AG10803 (cell line): ENCODE measurements around the gene FRMD4A.

Experiments used
- DNase-seq: peaks from one replicate; pipeline ENCODE4 v3.0.0; 2010; ENCODE audit warnings: low read depth
- H3K4me3 ChIP-seq: 2 replicates; pipeline ENCODE4 v1.5.1; 2011; ENCODE audit warnings: mild to moderate bottlenecking, low read length, control low read depth
- TF ChIP-seq, protein P1 (sequence below): conservative IDR thresholded peaks from 2 replicates; pipeline ENCODE4 v1.5.1; 2011; ENCODE audit warnings: mild to moderate bottlenecking, low read length, control low read depth, inconsistent platforms

Gene FRMD4A

DNA sequence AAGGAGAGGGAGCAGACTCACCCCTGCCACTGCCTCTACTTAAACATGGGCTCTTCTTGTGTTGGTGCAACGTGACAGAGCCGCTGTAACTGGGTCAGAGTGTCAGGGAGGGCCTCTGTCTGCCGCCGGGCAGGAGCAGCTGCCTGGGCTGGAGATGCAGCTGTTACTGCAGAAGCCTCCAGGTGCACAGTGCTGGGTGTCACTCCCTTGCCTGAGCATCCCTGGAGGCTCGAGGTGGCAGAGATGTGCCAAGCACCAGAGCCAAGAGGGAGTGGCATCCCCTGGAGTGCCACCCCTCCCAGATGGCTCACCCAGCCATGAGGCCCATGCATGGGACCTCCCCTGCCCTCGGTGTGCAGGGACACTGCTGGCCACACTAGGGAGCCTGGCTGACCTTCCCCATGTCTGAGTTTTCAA lies 598.3 kb downstream of the FRMD4A start:
- DNase-seq: no peak
- no peak overlapping the region for H3K4me3 ChIP-seq
- TF ChIP-seq, protein P1, sequence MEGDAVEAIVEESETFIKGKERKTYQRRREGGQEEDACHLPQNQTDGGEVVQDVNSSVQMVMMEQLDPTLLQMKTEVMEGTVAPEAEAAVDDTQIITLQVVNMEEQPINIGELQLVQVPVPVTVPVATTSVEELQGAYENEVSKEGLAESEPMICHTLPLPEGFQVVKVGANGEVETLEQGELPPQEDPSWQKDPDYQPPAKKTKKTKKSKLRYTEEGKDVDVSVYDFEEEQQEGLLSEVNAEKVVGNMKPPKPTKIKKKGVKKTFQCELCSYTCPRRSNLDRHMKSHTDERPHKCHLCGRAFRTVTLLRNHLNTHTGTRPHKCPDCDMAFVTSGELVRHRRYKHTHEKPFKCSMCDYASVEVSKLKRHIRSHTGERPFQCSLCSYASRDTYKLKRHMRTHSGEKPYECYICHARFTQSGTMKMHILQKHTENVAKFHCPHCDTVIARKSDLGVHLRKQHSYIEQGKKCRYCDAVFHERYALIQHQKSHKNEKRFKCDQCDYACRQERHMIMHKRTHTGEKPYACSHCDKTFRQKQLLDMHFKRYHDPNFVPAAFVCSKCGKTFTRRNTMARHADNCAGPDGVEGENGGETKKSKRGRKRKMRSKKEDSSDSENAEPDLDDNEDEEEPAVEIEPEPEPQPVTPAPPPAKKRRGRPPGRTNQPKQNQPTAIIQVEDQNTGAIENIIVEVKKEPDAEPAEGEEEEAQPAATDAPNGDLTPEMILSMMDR: no peak

DNA sequence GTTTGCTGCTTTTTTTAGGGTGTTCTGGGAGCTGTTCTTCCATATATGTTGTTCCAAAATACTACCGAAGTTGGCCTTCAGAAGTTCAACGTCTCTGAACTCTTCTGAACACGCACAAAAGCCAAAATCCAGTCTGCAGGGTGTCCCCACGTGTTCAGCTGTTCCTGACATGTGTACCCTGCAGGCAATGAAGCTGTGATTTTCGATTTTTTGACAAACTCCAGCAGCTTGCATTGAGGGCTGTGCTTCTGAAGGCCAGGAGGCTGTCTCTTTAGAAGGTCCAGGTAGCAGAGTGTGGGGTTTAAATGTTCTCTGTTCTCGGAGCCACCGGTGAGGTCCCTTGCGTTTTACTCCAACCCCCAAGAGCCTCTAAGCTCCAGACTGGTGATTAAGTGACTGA lies 598.9 kb downstream of the FRMD4A start:
- TF ChIP-seq, protein P1: no peak
- no peak for DNase-seq
- H3K4me3 ChIP-seq: no peak overlapping the region

DNA sequence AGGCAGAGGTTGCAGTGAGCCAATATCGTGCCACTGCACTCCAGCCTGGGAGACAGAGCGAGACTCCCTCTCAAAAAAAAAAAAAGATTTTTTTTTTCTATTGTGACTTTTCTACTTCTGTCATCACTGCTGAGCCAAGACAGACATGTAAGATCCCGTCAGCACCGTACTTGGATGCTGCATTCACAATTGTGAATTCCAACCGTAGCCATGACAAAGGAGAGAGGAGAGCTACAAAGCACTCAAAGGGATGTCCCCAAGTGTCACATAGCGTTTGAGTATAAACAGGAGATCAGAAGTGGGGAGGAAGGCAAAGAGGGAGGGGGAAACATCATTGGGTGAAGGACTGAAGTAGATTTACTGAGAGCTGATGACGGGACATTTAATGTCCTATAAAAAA lies 599.8 kb downstream of the FRMD4A start:
- no peak for DNase-seq

DNA sequence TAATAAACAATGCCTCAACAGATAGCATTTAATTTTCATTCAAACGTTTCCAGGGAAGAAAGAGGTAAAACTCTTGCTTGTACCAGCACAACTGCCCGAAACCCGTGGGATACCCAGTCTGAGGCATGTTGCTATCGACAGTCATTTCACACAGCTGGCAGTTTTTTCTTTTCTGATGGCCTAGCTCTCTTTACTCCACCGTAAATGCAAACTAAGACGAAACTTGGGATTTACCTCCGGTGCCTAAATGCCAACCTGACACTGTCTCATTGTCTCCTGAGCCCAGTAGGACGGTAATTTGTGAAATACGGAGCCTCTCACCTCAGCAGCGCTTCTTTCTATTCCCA lies 600.4 kb downstream of the FRMD4A start:
- no peak for DNase-seq
- no peak overlapping the region for H3K4me3 ChIP-seq
- TF ChIP-seq, protein P1: no peak

More for the DNA sequence above, 599.8 kb downstream of the FRMD4A start:
- no peak overlapping the region for H3K4me3 ChIP-seq
- TF ChIP-seq, protein P1: no peak

DNA sequence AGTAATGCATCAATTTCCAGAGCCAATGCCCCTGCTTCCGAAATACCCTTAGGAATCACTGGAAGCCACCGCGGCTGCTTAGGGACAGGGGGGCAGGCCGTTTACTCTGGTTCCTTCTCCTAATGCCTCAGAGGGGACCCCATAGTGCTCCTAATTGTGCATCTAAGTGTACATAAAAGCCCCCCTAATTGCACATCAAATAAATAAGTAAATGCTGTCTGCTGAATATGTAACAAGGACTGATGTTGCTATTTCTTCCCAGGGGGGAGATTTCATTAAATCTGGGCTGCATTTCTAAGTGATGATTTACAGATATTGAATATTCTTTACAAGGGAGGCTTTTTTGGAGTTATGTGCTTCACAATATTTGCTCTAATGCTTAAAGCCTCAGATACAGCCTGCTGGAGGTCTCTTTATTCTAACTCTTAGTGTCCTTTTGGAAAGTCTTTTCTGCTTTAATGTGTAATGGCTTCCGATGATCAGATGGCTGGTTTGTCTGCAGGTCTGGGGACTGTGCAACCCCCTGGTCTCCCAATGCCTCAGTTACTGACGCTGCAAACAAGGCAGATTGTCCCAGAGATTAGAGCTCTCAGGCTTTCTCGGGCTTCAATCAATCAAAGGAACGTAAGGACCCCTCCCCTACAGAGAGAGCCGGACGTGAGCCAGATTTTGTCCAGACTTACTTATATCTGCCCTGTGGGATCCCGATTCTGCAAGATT lies 601.0 kb downstream of the FRMD4A start:
- no peak overlapping the region for H3K4me3 ChIP-seq
- DNase-seq: no peak
- TF ChIP-seq, protein P1: no peak

DNA sequence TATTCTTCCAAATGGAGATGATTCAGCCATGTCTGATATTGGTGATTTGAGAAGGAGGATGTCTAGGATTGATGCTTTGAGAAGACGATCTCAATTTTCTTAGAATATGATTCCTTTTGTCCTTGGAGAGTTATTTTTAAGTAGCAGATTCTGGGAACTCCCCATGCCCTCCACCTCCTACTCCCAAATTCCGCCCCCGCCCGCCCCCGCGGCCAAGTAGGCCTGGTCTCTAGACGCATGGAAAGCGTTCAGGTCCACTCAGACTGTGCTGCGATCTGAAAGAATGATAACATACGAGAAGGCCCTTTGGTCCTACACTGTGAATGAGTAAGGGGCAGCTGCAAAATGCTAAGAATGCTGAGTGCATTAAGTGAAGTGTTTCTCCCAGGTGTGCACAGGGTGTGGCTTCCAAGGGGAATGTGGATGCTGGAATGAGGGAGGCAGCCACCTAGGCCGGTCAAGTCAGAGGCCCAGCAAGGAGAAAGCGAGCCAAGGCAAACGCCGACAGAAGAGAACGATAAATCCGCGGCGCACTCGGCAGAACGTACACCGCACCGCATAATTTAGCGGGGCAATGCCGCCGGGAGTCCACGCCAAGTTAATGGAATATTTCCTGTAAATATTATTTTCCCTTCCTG lies 601.7 kb downstream of the FRMD4A start:
- TF ChIP-seq, protein P1: no peak
- H3K4me3 ChIP-seq: no peak overlapping the region

DNA sequence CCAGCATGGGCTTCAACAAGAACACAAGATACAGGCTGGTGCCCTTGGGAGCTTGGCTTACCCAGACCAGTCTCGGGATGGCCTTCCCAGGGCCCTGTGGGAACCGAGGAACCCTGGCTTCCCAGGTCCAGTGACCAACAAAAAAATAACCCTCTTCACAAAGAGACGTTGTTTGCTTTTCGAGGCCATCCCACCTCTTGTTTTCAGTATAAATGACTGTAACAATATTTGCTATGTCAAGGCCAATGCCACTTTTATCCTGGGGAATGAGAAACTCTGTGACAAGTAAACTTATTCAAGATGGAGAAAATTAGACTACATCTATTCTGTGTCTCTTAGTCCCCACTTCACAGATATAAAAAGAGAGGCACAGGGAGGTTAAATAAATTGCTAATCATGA lies 605.1 kb downstream of the FRMD4A start:
- no peak for DNase-seq
- TF ChIP-seq, protein P1: no peak
- H3K4me3 ChIP-seq: no peak overlapping the region

More for the DNA sequence above, 601.7 kb downstream of the FRMD4A start:
- no peak for DNase-seq
